T-helper 1 cell treated with Interleukin-12 subunit alpha and Interleukin-12 subunit beta and Interleukin-4 antibody, amounts not matched to agents 30 μg/mL and 1 μg/mL, for 36 hours (primary cell): ENCODE measurements around the gene DES.
"Not testable (repeated sequence)": the region's sequence is repeated elsewhere in the genome, so short reads cannot be mapped to it uniquely, and the experiment has no call there.

Source experiments
- H3K27ac Mint-ChIP-seq: one replicate; pipeline ENCODE4 v1.8.0; 2021; ENCODE audit warnings: mild to moderate bottlenecking, mixed read lengths
- H3K27me3 Mint-ChIP-seq: one replicate; pipeline ENCODE4 v1.8.0; 2021; ENCODE audit warnings: low read depth, mixed read lengths
- H3K36me3 Mint-ChIP-seq: one replicate; pipeline ENCODE4 v1.8.0; 2021; ENCODE audit warnings: low read depth, mixed read lengths
- H3K4me1 Mint-ChIP-seq: one replicate; pipeline ENCODE4 v1.8.0; 2021; ENCODE audit warnings: low read depth, mixed read lengths
- H3K4me3 Mint-ChIP-seq: one replicate; pipeline ENCODE4 v1.8.0; 2021; ENCODE audit warnings: mild to moderate bottlenecking, moderate library complexity, mixed read lengths
- H3K9me3 Mint-ChIP-seq: one replicate; pipeline ENCODE4 v1.8.0; 2021; ENCODE audit warnings: mixed read lengths

The DES gene

GRCh38 chr2:219405958-219406860 is 12.0 kb upstream of the DES start:
- no peak overlapping the region for H3K4me3 Mint-ChIP-seq
- H3K36me3 Mint-ChIP-seq = no peaks in the 10 kb centered on the region
- H3K27me3 Mint-ChIP-seq = peaks cover 10% of the 10 kb centered on the region
- H3K4me1 Mint-ChIP-seq = no peaks in the 10 kb centered on the region
- no peak overlapping the region for H3K27ac Mint-ChIP-seq
- H3K9me3 Mint-ChIP-seq = no peaks in the 10 kb centered on the region

GRCh38 chr2:219406861-219407230 is 11.3 kb upstream of the DES start:
- Mint-ChIP-seq H3K9me3 (no peaks in the 10 kb centered on the region), H3K27ac (no peak overlapping the region), H3K27me3 (peaks cover 10% of the 10 kb centered on the region), H3K4me3 (no peak overlapping the region), H3K4me1 (no peaks in the 10 kb centered on the region), H3K36me3 (no peaks in the 10 kb centered on the region)

- not testable (repeated sequence) for H3K4me1 Mint-ChIP-seq
These were observed 10.8 kb upstream of the DES start for GRCh38 chr2:219407343-219407742.

GRCh38 chr2:219408204-219408603 is 10.0 kb upstream of the DES start:
- H3K4me1 Mint-ChIP-seq = no peaks in the 10 kb centered on the region
- H3K27ac Mint-ChIP-seq = no peak overlapping the region
- no peaks in the 10 kb centered on the region for H3K36me3 Mint-ChIP-seq
- no peak overlapping the region for H3K4me3 Mint-ChIP-seq
- H3K27me3 Mint-ChIP-seq = peaks cover 13% of the 10 kb centered on the region
- H3K9me3 Mint-ChIP-seq = no peaks in the 10 kb centered on the region

More at GRCh38 chr2:219407343-219407742, 10.8 kb upstream of the DES start:
- H3K9me3 Mint-ChIP-seq, H3K4me3 Mint-ChIP-seq, H3K27ac Mint-ChIP-seq, H3K36me3 Mint-ChIP-seq: not testable (repeated sequence)
- peaks cover 12% of the 10 kb centered on the region for H3K27me3 Mint-ChIP-seq

GRCh38 chr2:219408631-219409030 is 9.5 kb upstream of the DES start:
- Mint-ChIP-seq H3K4me1 (no peaks in the 10 kb centered on the region), H3K36me3 (no peaks in the 10 kb centered on the region), H3K9me3 (no peaks in the 10 kb centered on the region), H3K27me3 (peaks cover 14% of the 10 kb centered on the region), H3K27ac (no peak overlapping the region), H3K4me3 (no peak overlapping the region)

- H3K4me1 Mint-ChIP-seq = no peaks in the 10 kb centered on the region
- no peak overlapping the region for H3K4me3 Mint-ChIP-seq
- no peaks in the 10 kb centered on the region for H3K9me3 Mint-ChIP-seq
- H3K27me3 Mint-ChIP-seq = peaks cover 16% of the 10 kb centered on the region
- H3K27ac Mint-ChIP-seq = no peak overlapping the region
- no peaks in the 10 kb centered on the region for H3K36me3 Mint-ChIP-seq
These were observed 8.6 kb upstream of the DES start for GRCh38 chr2:219409619-219410018.

GRCh38 chr2:219410390-219410789 is 7.8 kb upstream of the DES start:
- peaks cover 16% of the 10 kb centered on the region for H3K27me3 Mint-ChIP-seq
- no peak overlapping the region for H3K27ac Mint-ChIP-seq
- no peaks in the 10 kb centered on the region for H3K9me3 Mint-ChIP-seq
- H3K36me3 Mint-ChIP-seq = no peaks in the 10 kb centered on the region
- no peaks in the 10 kb centered on the region for H3K4me1 Mint-ChIP-seq
- no peak overlapping the region for H3K4me3 Mint-ChIP-seq

GRCh38 chr2:219414857-219415256 is 3.3 kb upstream of the DES start:
- Mint-ChIP-seq H3K27ac (no peak overlapping the region), H3K27me3 (peaks cover 29% of the 10 kb centered on the region), H3K36me3 (no peaks in the 10 kb centered on the region), H3K9me3 (no peaks in the 10 kb centered on the region), H3K4me3 (no peak overlapping the region), H3K4me1 (no peaks in the 10 kb centered on the region)

GRCh38 chr2:219415580-219416234 is 2.5 kb upstream of the DES start:
- Mint-ChIP-seq H3K4me1 (no peaks in the 10 kb centered on the region), H3K4me3 (no peak overlapping the region), H3K36me3 (no peaks in the 10 kb centered on the region), H3K9me3 (no peaks in the 10 kb centered on the region), H3K27ac (no peak overlapping the region), H3K27me3 (peaks cover 36% of the 10 kb centered on the region)

- no peak overlapping the region for H3K27ac Mint-ChIP-seq
- H3K9me3 Mint-ChIP-seq = no peaks in the 10 kb centered on the region
- no peaks in the 10 kb centered on the region for H3K4me1 Mint-ChIP-seq
- no peak overlapping the region for H3K4me3 Mint-ChIP-seq
- peaks cover 39% of the 10 kb centered on the region for H3K27me3 Mint-ChIP-seq
- H3K36me3 Mint-ChIP-seq = no peaks in the 10 kb centered on the region
These were observed 2.0 kb upstream of the DES start for GRCh38 chr2:219416235-219416602.

- Mint-ChIP-seq H3K27ac (no peak overlapping the region), H3K4me1 (no peaks in the 10 kb centered on the region), H3K4me3 (no peak overlapping the region), H3K27me3 (peaks cover 39% of the 10 kb centered on the region), H3K36me3 (no peaks in the 10 kb centered on the region), H3K9me3 (no peaks in the 10 kb centered on the region)
These were observed 1.2 kb upstream of the DES start for GRCh38 chr2:219416938-219417337.

GRCh38 chr2:219417374-219417773 is 803 bp upstream of the DES start:
- H3K36me3 Mint-ChIP-seq = no peaks in the 10 kb centered on the region
- no peaks in the 10 kb centered on the region for H3K4me1 Mint-ChIP-seq
- peaks cover 36% of the 10 kb centered on the region for H3K27me3 Mint-ChIP-seq
- H3K27ac Mint-ChIP-seq = no peak overlapping the region
- no peak overlapping the region for H3K4me3 Mint-ChIP-seq
- no peaks in the 10 kb centered on the region for H3K9me3 Mint-ChIP-seq

- H3K9me3 Mint-ChIP-seq = no peaks in the 10 kb centered on the region
- no peaks in the 10 kb centered on the region for H3K36me3 Mint-ChIP-seq
- H3K4me3 Mint-ChIP-seq = no peak overlapping the region
- no peak overlapping the region for H3K27ac Mint-ChIP-seq
- no peaks in the 10 kb centered on the region for H3K4me1 Mint-ChIP-seq
- peaks cover 28% of the 10 kb centered on the region for H3K27me3 Mint-ChIP-seq
These were observed 791 bp downstream of the DES start for GRCh38 chr2:219419012-219419324.

GRCh38 chr2:219419331-219420197 is 1.4 kb downstream of the DES start:
- Mint-ChIP-seq H3K9me3 (no peaks in the 10 kb centered on the region), H3K4me3 (no peak overlapping the region), H3K4me1 (no peaks in the 10 kb centered on the region), H3K36me3 (no peaks in the 10 kb centered on the region), H3K27ac (no peak overlapping the region), H3K27me3 (peaks cover 28% of the 10 kb centered on the region)

GRCh38 chr2:219420687-219421086 is 2.5 kb downstream of the DES start:
- H3K9me3 Mint-ChIP-seq = no peaks in the 10 kb centered on the region
- H3K36me3 Mint-ChIP-seq = no peaks in the 10 kb centered on the region
- no peaks in the 10 kb centered on the region for H3K4me1 Mint-ChIP-seq
- H3K4me3 Mint-ChIP-seq = no peak overlapping the region
- H3K27ac Mint-ChIP-seq = no peak overlapping the region
- H3K27me3 Mint-ChIP-seq = peaks cover 28% of the 10 kb centered on the region
